Measurements from ENCODE around the gene PLA2G15.

PLA2G15 gene

GRCh38 chr16:68244903-68245853, at the start of gene PLA2G15:
Gene PLA2G15 (plus strand): TSS chr16:68245373. CDS start chr16:68245427, 54 bp downstream.
- Mint-ChIP-seq H3K27me3 (no peaks in the 10 kb centered on the region), H3K9me3 (no peaks in the 10 kb centered on the region), H3K4me3 (peak within 1 kb of the TSS; percentile 99 to 100), H3K4me1 (peaks cover 41% of the 10 kb centered on the region), H3K27ac (peak within 1 kb of the TSS; percentile 74 to 95)
- DNase-seq (peak; percentile 94 to 95), ATAC-seq (peak; percentile 96)

- no peak for ATAC-seq
- no peak overlapping the region for H3K27ac Mint-ChIP-seq
- H3K4me1 Mint-ChIP-seq: peaks cover 30% of the 10 kb centered on the region
- H3K9me3 Mint-ChIP-seq: no peaks in the 10 kb centered on the region
- H3K27me3 Mint-ChIP-seq: no peaks in the 10 kb centered on the region
- DNase-seq: no peak
- H3K4me3 Mint-ChIP-seq: no peak overlapping the region
Measured at GRCh38 chr16:68197250-68197649, 47.9 kb upstream of the PLA2G15 start.

- no peak for DNase-seq
- peak; percentile 92 for ATAC-seq
- no peak overlapping the region for H3K4me3 Mint-ChIP-seq
- H3K4me1 Mint-ChIP-seq: peaks cover 25% of the 10 kb centered on the region
- no peaks in the 10 kb centered on the region for H3K9me3 Mint-ChIP-seq
- H3K27me3 Mint-ChIP-seq: no peaks in the 10 kb centered on the region
- H3K27ac Mint-ChIP-seq: peak overlapping the region in 1 of 2 donors; percentile 42
Measured at GRCh38 chr16:68200088-68200783, 44.9 kb upstream of the PLA2G15 start.

- Mint-ChIP-seq H3K4me1 (peaks cover 25% of the 10 kb centered on the region), H3K4me3 (no peak overlapping the region), H3K27ac (peak overlapping the region; percentile 22 to 84), H3K9me3 (no peaks in the 10 kb centered on the region), H3K27me3 (no peaks in the 10 kb centered on the region)
- no peak for DNase-seq
- no peak for ATAC-seq
Measured at GRCh38 chr16:68202091-68202519, 43.1 kb upstream of the PLA2G15 start.

- H3K4me3 Mint-ChIP-seq: no peak overlapping the region
- no peaks in the 10 kb centered on the region for H3K27me3 Mint-ChIP-seq
- DNase-seq: no peak
- H3K4me1 Mint-ChIP-seq: peaks cover 32% of the 10 kb centered on the region
- no peaks in the 10 kb centered on the region for H3K9me3 Mint-ChIP-seq
- no peak overlapping the region for H3K27ac Mint-ChIP-seq
- no peak for ATAC-seq
Measured at GRCh38 chr16:68206245-68206644, 38.9 kb upstream of the PLA2G15 start.

- Mint-ChIP-seq H3K4me1 (peaks cover 33% of the 10 kb centered on the region), H3K4me3 (no peak overlapping the region), H3K27ac (no peak overlapping the region), H3K9me3 (no peaks in the 10 kb centered on the region), H3K27me3 (no peaks in the 10 kb centered on the region)
- ATAC-seq (no peak), DNase-seq (no peak)
Measured at GRCh38 chr16:68214726-68215125, 30.4 kb upstream of the PLA2G15 start.

- no peaks in the 10 kb centered on the region for H3K27me3 Mint-ChIP-seq
- DNase-seq: no peak
- H3K4me3 Mint-ChIP-seq: no peak overlapping the region
- H3K27ac Mint-ChIP-seq: no peak overlapping the region
- no peaks in the 10 kb centered on the region for H3K9me3 Mint-ChIP-seq
- ATAC-seq: no peak
- H3K4me1 Mint-ChIP-seq: peaks cover 27% of the 10 kb centered on the region
Measured at GRCh38 chr16:68215302-68215701, 29.9 kb upstream of the PLA2G15 start.

- ATAC-seq (no peak), DNase-seq (no peak)
- Mint-ChIP-seq H3K9me3 (no peaks in the 10 kb centered on the region), H3K27me3 (no peaks in the 10 kb centered on the region), H3K4me3 (no peak overlapping the region), H3K27ac (peak overlapping the region; percentile 29 to 79), H3K4me1 (peaks cover 18% of the 10 kb centered on the region)
Measured at GRCh38 chr16:68216240-68216639, 28.9 kb upstream of the PLA2G15 start.

GRCh38 chr16:68217506-68217905, 27.7 kb upstream of the PLA2G15 start:
- peaks cover 7% of the 10 kb centered on the region for H3K4me1 Mint-ChIP-seq
- no peak overlapping the region for H3K4me3 Mint-ChIP-seq
- ATAC-seq (no peak), DNase-seq (no peak)
- no peaks in the 10 kb centered on the region for H3K27me3 Mint-ChIP-seq
- H3K9me3 Mint-ChIP-seq: no peaks in the 10 kb centered on the region
- peak overlapping the region in 1 of 2 donors; percentile 80 for H3K27ac Mint-ChIP-seq

GRCh38 chr16:68219725-68220351, 25.3 kb upstream of the PLA2G15 start:
- ATAC-seq (no peak), DNase-seq (no peak)
- H3K9me3 Mint-ChIP-seq: no peaks in the 10 kb centered on the region
- H3K4me1 Mint-ChIP-seq: peaks cover under 1% of the 10 kb centered on the region
- peak overlapping the region in 1 of 2 donors; percentile 44 for H3K27ac Mint-ChIP-seq
- no peaks in the 10 kb centered on the region for H3K27me3 Mint-ChIP-seq
- no peak overlapping the region for H3K4me3 Mint-ChIP-seq

GRCh38 chr16:68223072-68223471, 22.1 kb upstream of the PLA2G15 start:
- H3K4me1 Mint-ChIP-seq: peaks cover 31% of the 10 kb centered on the region
- no peak overlapping the region for H3K27ac Mint-ChIP-seq
- no peaks in the 10 kb centered on the region for H3K9me3 Mint-ChIP-seq
- DNase-seq: no peak
- no peak overlapping the region for H3K4me3 Mint-ChIP-seq
- no peaks in the 10 kb centered on the region for H3K27me3 Mint-ChIP-seq
- ATAC-seq: no peak

- Mint-ChIP-seq H3K27me3 (no peaks in the 10 kb centered on the region), H3K27ac (peak overlapping the region in 1 of 2 donors; percentile 71), H3K9me3 (no peaks in the 10 kb centered on the region), H3K4me1 (peaks cover 46% of the 10 kb centered on the region), H3K4me3 (no peak overlapping the region)
- ATAC-seq: no peak
- no peak for DNase-seq
Measured at GRCh38 chr16:68226116-68226515, 19.1 kb upstream of the PLA2G15 start.

- Mint-ChIP-seq H3K9me3 (no peaks in the 10 kb centered on the region), H3K27ac (peak overlapping the region; percentile 89 to 91), H3K4me1 (peaks cover 48% of the 10 kb centered on the region), H3K4me3 (peak overlapping the region; percentile 49 to 71), H3K27me3 (no peaks in the 10 kb centered on the region)
- ATAC-seq (peak; percentile 90), DNase-seq (peak in 1 of 2 donors; percentile 33)
Measured at GRCh38 chr16:68227183-68227793, 17.9 kb upstream of the PLA2G15 start.

- H3K4me1 Mint-ChIP-seq: peaks cover 55% of the 10 kb centered on the region
Measured at GRCh38 chr16:68227850-68228553, 17.2 kb upstream of the PLA2G15 start.

GRCh38 chr16:68228652-68229051, 16.5 kb upstream of the PLA2G15 start:
- Mint-ChIP-seq H3K4me3 (no peak overlapping the region), H3K27ac (no peak overlapping the region), H3K4me1 (peaks cover 61% of the 10 kb centered on the region), H3K27me3 (no peaks in the 10 kb centered on the region), H3K9me3 (no peaks in the 10 kb centered on the region)
- no peak for ATAC-seq
- DNase-seq: no peak

More at GRCh38 chr16:68227850-68228553, 17.2 kb upstream of the PLA2G15 start:
- ATAC-seq (no peak), DNase-seq (no peak)
- Mint-ChIP-seq H3K27me3 (no peaks in the 10 kb centered on the region), H3K27ac (peak overlapping the region; percentile 89 to 92), H3K9me3 (no peaks in the 10 kb centered on the region), H3K4me3 (peak overlapping the region; percentile 49 to 71)

Data from stimulated activated naive CD8-positive, alpha-beta T cell treated with anti-CD3 and anti-CD28 coated beads, Interleukin-15, amount 100 ng/mL, for 72 hours (primary cell).